Activated T-helper 9 cell treated with anti-CD3 and anti-CD28 coated beads, Interleukin-2, amount 50 U/mL, for 16 hours (primary cell): ENCODE results near the gene SLC38A2.
A peak's percentile ranks its signal among the peaks of the same experiment; 100 is the strongest.
"Not testable (repeated sequence)": the region's sequence is repeated elsewhere in the genome, so short reads cannot be mapped to it uniquely, and the experiment has no call there.

Experiments used
- DNase-seq: peaks from one replicate; pipeline ENCODE4 v3.0.0-alpha.2; 2020; ENCODE audit warnings: low read depth

Gene SLC38A2

DNA sequence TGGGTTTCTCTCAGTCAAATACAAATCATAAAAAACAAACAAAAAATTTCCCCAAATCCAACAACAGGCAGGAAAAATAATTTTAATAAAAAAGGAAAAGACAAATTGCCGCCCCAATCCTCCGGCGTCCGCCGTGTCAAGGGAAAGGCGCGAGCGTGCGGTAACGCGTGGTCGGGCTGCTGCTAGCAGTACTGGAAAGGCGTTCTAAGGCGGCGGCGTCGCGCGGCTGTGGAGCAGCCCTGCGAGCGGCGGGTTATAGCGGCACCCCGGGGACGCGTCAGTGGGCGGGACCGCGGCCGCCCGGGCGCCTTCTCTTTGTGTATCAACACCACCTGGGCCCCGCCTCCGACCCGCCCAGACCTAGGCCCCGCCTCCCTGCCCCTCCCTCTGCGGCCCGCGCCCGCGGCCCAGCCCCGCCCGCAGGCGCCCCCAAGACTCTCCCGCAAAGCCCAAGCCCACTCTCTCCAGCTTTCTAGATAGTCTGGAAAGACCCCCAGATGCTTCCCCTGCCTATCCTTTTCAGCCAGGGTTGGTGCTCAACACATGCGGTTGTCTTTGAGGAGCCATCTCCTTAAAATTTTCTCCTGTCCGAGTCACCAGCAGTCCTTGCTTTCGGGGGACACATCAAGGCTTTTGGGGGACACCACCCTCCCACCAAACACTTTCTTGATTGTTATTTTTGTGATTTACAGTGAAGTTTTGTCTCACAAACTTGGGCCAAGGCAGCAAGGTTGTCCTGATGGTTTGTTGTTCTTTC lies at the start of gene SLC38A2:
SLC38A2 (minus strand) TSS at position 230 of the 757 bp plus-strand sequence. CDS start 1,480 bp downstream, outside the sequence.
- peak; percentile 97 for DNase-seq

DNA sequence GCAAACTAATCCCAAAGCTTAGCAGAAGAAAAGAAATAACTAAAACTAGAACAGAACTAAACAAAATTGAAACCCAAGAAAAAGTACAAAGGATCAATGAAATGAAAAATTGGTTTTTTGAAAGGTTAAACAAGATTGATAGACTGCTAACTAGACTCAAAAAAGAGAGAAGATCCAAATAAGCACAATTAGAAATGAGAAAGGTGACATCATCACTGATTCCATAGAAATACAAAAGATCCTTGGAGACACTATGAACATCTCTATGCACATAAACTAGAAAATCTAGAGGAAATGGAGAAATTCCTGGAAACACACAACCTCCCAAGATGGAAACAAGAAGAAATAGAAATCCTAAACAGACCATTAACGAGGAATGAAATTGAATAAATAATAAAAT lies 47.1 kb upstream of the SLC38A2 start:
- no peak for DNase-seq

DNA sequence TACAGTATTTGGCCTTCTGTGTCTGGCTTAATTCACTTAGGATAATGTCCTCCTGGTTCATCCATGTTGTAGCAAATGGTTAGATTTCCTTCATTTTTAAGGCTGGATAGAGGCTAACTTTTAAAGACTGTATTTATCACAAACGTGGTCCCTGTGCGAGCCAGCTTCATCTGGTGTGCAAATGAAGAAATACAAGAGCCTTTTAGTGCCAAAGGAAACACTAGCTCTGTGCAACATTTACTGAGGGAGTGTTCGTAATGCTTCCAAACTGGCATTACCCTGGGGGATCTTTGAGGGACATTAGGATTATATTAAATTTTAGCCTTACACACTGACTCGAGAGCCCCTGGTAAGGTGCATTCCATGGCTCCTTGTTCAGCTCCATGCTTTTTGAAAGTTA lies 43.0 kb upstream of the SLC38A2 start:
- DNase-seq: no peak

DNA sequence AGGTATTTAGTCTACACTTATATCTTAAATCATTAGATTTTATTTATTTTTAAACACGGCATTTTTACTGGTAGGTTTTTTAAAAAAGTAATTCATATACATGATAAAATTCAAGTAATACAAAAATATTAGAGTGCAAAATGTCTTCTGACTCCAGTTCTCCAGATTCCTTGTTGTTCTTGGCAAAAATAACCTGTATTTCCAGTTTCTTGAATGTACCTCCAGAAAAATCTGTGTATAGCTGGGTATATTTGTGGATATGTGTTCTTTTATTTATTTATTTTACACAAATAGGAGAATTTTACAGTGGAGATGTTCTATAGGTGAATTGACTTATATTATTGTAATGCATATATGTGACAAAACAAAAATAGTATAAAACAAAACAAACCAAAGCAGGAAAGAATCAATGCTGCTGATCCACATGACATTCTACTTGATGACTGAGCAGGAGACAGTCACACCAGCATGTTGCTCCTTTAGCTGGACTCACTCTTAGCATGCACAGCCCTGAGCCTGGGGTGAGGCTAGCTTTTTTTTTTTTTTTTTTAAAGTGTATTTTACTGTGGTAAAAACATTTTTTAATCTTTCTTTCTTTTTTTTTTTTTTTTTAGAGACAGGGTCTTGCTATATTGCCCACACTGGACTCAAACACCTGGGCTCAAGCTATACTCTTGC lies 42.2 kb upstream of the SLC38A2 start:
- no peak for DNase-seq

DNA sequence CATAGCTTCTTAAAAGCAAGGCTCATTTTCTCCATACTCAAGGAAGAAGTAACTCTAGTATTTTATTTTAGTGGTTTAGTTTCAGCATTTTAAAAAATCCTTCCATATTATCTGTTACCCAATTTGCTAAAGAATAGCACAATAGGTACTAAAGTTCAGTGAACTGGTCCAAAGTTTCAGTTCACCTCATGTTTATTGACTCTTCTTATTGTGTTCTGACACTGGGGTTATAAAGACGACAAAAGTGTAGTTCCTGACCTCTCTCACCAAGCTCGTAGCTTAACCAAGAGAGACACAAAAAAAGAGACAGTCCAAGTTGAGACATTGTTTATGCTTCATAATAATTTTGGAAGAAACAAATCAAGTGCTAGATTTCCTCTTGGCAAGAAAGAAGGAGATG lies 40.8 kb upstream of the SLC38A2 start:
- no peak for DNase-seq

DNA sequence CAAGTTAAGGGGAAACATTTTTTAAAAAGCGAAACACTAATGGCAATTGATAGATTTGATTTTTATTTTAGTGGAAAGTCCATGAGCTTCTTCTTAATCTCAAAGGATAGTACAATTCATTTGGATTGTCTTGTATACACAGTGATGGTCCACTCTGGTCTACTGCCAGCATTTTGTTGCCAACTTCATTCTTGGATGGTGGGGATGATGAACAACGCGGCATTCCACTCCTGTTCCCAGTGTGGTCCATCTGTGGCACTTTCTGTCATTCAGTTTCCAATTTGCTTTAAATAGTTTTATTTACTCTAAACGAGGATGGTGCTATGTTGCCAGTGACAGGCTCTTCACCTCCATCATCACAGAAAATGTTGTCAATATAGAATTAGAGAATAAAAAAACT lies 40.3 kb upstream of the SLC38A2 start:
- DNase-seq: no peak

DNA sequence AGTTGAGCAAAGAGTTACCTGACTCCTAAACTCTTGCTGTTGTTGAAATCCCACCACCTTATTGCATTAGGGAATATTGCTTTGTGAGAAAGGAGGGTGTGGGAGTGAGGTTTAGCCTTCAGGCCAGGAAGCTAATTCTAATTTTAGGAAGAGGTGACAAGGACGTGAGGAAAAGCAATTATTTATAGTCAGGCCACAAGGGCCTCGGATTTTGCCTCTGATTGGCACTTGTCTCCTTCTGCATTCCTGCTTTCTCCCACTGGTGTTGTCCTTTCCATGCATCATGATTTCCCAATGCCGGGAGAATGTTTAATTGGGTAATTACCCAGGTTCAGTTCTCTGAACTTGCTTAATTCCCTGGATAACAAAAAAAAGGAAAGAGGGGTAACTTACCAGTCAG lies 37.9 kb upstream of the SLC38A2 start:
- DNase-seq: no peak

DNA sequence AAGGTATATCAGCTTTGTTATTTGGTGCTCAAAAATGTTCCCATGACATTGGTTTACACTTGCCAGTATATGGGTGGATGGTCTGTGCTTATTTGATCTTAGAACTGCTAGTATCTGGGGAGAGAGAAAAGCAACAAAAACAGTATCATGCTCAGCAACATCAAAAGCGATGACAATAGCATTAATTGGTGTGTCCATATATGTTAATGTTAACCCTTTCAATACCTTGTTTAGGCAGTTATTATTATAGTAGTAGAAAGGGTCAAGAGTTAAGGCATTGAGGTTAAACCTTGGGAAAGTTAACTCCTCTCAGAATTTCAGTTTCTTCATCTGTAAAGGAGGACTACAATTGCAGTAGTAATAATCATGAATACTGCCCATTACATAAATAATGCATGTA lies 37.4 kb upstream of the SLC38A2 start:
- no peak for DNase-seq

DNA sequence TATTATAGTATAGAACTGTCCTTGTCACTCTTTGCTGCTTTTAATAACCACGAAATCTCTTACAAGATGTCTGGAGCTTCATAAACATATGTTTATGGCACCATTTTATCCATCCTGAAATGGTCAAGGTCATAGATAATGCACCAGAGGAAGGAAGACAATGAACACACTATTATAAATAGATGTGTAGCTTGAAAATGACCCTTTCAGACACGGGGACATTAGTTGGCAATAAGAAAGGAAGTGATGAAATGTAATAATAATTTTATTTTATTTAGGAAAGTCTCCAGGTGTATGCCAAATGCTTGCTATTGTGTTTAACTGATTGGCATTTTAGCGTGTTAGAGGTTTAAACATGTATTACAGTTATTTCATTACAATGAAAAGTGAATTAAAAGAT lies 36.8 kb upstream of the SLC38A2 start:
- DNase-seq: no peak

DNA sequence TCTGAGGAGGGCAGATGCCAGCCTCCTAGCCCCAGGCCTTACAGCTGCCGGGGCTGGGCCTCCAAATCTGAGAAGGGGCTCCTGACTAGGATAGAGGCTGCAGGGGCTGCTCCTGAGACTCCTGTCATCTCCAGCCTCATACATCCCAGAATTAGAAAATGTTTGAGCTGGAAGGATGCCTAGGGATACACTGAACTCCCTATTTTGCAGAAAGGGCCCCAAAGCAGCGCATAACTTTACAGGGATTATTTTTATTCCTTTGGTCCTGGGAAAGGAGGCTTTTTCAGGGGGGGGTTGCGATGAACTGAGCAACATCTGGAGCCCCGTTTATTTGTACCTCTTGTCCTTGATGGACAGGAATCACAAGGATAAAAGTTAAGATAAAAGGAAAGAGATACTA lies 35.9 kb upstream of the SLC38A2 start:
- DNase-seq: no peak

DNA sequence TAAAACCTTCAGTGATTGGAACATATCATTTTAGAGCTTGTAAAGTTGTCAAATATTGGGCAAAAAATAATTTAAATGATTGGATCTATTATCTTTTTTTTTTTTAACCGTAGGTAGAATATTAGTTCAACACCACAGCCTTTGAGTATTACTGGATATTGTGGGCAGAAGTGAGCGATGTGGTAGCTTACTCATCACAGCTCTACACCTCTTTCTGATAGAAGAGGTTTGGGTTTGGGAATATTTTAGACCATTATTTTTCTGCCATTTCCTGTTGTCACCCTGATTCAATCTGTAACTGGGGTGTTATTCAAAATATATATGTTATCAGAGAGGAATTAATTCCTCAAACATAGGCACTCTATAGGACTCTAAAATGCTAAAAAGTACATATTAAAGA lies 34.8 kb upstream of the SLC38A2 start:
- no peak for DNase-seq

DNA sequence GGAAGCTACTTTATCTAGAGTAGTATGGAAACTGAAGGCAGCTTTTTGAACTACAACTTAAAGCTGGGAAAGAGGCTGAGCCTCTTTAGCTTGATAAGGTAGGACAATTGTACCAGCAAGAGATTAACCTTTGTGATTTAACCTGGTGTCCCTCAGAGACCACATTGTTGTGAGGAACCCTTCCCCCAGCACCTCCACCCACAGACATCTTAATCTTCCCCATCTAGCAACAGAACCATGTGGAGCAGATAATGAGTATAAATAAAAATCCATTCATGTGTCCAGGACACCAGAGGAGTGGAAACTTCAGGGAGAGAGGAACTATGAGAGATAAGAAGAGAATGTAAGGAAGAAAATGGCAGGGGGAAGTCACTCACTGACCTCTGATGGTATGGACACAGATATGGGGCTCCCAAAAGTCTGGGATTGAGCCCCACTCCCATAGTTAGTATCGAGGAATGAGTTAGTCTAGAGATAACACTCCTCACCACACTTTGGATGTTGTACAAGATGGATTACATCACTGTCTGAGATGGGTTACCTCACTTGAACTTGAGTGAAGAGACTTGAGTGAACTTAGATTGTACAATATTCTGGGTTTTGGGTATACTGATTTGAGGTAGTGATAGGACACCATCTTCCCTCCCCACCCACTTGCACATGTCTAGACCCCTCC lies 33.9 kb upstream of the SLC38A2 start:
- no peak for DNase-seq

DNA sequence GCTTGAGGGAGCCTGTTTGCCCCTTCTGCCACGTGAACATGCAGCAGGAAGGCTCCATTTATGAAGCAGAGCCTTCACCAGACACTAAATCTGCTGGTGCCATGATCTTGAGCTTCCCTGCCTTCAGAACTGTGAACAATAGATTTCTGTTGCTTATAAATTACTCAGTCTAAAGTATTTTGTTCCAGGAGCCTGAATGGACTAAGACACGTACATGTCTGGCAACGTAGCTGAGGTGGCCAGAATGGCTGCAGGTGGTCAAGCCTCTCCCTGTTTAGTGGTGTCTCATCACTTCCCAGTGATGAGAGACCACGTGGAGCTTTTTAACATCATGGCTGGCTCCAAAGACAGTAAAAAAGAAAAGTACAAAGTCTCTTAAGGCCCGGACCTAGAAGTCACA lies 32.2 kb upstream of the SLC38A2 start:
- DNase-seq: no peak

DNA sequence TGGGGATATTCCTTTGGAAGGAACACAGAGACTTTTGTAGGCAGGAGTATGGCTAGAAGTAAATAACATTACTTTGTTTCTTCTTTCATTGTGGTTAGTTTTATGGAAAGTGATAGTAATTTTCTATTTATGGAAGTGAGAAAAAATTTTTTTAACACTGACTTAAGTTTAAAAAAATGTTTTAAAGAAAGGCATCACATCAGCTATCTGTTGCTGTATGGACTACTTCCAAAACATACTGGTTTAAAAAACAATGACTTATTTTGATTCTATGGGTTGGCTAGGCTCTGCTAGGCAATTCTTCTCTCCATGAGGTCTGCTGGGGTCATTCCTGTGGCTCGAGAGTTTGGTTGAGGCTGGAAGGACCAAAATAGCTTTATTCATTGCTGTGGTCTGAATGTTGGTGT lies 31.7 kb upstream of the SLC38A2 start:
- no peak for DNase-seq

DNA sequence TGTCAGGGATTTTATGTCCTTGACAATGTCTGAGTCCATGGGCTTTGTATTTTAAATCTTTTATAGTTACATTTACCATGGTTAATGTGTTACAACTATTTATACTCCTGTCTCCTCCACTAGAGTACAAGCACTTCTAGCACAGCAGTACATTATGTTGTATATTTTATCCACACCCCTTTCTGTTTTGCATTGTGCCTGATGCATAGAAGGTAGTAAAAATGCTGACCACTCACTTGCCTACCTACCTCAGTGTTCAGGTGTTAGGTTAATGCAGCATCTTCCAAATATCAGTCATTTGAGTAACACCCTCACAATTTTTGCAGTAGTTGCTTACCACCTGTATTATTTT lies 31.1 kb upstream of the SLC38A2 start:
- DNase-seq: no peak

DNA sequence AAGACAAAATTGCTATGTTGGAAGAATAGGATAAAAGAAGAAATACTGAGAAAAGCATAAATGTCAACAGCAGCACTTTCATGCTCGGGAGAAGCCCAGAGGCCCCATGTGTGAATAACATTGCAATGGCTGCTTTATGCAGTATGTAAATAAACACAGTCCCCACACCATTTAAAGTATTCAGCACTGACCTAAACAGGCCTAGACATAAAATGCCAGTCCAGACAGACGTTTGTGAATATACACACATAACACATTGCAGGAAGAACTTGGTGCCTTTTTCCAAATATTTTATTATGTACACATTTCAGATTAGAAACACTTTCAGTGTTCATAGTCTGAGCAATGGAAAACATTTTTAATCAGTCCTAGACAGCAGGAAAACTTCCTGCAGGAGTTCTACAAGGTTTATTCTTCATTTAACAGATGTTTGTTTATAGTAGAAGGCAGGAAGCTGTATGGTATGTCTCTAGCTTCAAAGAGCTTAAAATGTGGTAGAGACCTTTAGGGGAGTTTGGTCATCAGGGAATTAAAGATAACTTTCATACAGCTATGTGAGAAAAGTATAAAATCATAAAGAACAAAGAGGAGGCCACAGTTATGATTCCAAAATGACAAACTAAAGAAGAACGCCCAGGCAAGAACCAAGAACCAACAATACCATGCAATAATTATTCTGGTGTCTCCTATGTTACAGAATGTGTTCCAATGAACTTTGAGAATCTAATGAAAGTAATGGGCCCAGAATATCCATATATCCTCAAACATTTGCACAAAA lies 30.6 kb upstream of the SLC38A2 start:
- DNase-seq: no peak

DNA sequence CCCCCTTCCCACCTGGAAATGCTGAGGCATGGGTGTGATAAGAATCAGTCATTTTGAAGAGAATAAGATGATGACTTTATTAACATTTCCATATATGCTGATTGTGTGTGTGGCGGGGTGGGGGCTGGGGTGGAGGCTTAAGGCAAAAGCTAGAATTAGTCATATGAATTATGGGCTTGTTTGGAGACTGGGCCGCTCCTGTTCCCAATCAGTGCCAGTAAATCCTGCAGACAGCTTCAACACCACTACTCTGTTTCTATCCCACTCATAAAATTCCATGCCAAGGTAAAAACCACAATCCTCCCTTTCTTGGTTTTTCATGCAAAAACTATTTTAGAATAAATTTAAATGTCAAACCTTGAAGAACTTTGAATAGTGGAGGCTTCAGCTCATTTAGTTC lies 29.9 kb upstream of the SLC38A2 start:
- DNase-seq: no peak

DNA sequence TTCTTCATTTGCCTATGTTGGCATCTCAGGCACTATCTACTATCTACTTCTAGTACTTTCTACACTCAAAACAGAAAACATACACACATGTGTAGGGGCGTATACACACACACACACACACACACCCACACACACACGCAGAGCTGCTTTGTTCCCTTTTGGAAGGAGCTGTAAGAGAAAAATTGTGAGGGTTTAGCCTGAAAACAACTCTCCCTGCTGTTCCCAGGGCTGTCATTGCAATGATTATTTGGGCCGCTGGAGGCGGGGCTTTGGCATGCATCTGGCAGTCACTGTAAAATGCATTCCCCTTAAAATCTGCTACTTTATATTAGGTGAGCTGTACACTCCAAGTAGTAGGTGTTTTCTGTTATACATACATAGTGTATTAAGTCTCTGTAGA lies 29.1 kb upstream of the SLC38A2 start:
- DNase-seq: no peak

DNA sequence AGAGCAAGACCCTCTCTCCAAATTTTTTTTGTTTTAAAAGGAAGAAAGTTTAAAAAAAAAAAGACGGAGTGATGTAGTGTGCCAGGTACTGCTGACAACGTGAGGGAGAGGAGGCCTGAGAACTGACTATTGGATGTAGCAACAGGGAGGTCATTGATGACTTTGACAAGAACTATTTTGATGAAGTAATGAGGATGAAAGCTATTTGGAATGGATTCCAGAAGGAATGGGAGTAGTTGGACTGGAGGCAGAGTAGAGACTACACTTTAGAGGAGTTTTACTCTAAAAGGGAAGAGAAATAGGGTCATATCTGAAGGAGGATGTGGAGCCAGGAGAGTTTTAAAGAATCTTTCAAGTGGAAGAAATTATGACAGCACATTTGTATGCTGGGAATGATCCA lies 27.8 kb upstream of the SLC38A2 start:
- DNase-seq: no peak

DNA sequence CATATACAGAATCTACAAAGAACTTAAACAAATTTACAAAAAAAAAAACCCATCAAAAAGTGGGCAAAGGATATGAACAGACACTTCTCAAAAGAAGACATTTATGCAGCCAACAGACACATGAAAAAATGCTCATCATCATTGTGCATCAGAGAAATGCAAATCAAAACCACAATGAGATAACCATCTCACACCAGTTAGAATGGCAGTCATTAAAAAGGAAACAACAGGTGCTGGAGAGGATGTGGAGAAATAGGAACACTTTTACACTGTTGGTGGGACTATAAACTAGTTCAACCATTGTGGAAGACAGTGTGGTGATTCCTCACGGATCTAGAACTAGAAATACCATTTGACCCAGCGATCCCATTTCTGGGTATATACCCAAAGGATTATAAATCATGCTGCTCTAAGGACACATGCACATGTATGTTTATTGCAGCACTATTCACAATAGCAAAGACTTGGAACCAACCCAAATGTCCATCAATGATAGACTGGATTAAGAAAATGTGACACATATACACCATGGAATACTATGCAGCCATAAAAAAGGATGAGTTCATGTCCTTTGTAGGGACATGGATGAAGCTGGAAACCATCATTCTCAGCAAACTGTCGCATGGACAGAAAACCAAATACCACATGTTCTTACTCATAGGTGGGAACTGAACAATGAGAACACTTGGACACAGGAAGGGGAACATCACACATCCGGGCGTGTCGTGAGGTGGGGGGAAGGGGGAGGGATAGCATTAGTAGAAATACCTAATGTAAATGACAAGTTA lies 27.1 kb upstream of the SLC38A2 start:
- not testable (repeated sequence) for DNase-seq

DNA sequence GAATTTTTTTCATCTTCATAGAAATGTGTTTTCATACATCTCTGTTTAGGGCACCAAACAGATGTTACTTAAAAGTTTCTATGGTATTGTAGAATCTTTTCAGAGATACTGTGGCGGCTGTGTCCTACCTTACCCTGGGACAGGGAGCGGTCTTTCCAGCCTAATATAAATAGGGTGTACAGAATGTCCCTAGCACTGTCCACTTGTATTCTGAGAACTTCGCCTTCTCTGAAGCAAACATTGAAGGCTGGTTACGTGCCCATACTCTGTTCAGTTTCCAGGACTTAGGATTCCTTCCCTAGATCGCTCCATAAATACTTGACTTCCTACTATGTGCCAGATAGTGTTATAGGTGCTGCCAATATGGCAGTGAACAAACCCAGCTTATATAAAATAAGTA lies 24.3 kb upstream of the SLC38A2 start:
- no peak for DNase-seq

DNA sequence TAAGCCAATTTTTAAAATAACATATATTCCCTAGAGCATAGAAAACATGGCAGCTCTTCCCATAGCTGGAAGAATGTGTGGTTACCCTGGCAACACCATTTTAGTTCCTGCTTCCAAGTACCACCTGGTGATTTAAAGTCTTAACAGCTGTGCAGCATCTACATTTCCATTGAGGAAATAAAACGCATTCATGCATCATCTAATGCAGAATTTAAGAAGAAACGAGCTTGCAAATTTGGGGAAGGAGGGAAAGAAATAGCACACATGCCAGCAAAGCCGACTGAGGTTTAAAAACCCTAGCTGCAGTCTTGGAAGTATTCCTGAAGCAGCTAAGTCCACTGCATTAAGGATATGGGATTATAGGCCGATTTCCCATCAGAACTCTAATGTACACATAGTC lies 22.8 kb upstream of the SLC38A2 start:
- no peak for DNase-seq
